Measurements from ENCODE around the gene DHX29. TPM values are rescaled to one million over a fixed set of nuclear protein-coding genes. Genes with fewer than 3 reads are reported as not detected.

The DHX29 gene
- total RNA-seq, 1 experiment from 2014 or later, result 30.1 TPM

- in situ Hi-C loops (cut with HindIII; ENCODE audit: low pct_unique_long_range_greater_than_20kb, low sequenced_read_pairs) (no loop called here), intact Hi-C loops (cut with micrococcal nuclease; ENCODE audit: unreplicated experiment) (loop anchor here (10.0 kb wide), 1 partner anchor 350 kb away; no protein-coding TSS in a partner anchor)
- H3K4me1 ChIP-seq (ENCODE audit: control insufficient read depth, insufficient read depth, low read length), result no peaks in the 10 kb centered on the region
- H3K27ac ChIP-seq (ENCODE audit: low read length), result no peak overlapping the region
- TF ChIP-seq TCF7L2 (IDR thresholded peaks at IDR 0.05; ENCODE audit: low read depth, low read length) (no peak), POLR2AphosphoS5 (IDR thresholded peaks at IDR 0.05; ENCODE audit: low read depth, low read length) (no peak), CTCF (IDR thresholded peaks at IDR 0.05) (peak; percentile 82; the same call in 1 of the 2 replicates)
- CTCF ChIA-PET, result no interaction called here
- H3K9me3 ChIP-seq (ENCODE audit: control insufficient read depth, insufficient read depth, low read depth, low read length), result no peaks in the 10 kb centered on the region
- POLR2A ChIA-PET, result no interaction called here
- H3K27me3 ChIP-seq (ENCODE audit: control insufficient read depth, insufficient read depth, low read length), result no peaks in the 10 kb centered on the region
- BruUV-seq (replicated peaks), result no TSS peak
- peaks cover 40% of the 10 kb centered on the region for H3K36me3 ChIP-seq (ENCODE audit: control insufficient read depth, insufficient read depth, low read length)
- ATAC-seq, result no peak
- DNase-seq (ENCODE audit: low read depth, low spot score), result peak; percentile 54
- no peak overlapping the region for H3K4me3 ChIP-seq (ENCODE audit: low read depth in 2 of 2, low read length in 2 of 2)
Observed at GRCh38 chr5:55344392-55344992, 37.0 kb upstream of the DHX29 start.

GRCh38 chr5:55343609-55344008 is 36.1 kb upstream of the DHX29 start:
- ATAC-seq, result no peak
- no peaks in the 10 kb centered on the region for H3K4me1 ChIP-seq (ENCODE audit: control insufficient read depth, insufficient read depth, low read length)
- no peaks in the 10 kb centered on the region for H3K27me3 ChIP-seq (ENCODE audit: control insufficient read depth, insufficient read depth, low read length)
- no peak overlapping the region for H3K27ac ChIP-seq (ENCODE audit: low read length)
- ChIA-PET CTCF (interaction anchor here (0.5 to 1.1 kb wide), 2 partner anchors 34 to 171 kb away, joined by 5 to 7 read pairs; no protein-coding TSS in a partner anchor), POLR2A (no interaction called here)
- no peak overlapping the region for H3K4me3 ChIP-seq (ENCODE audit: low read depth in 2 of 2, low read length in 2 of 2)
- H3K36me3 ChIP-seq (ENCODE audit: control insufficient read depth, insufficient read depth, low read length), result peaks cover 39% of the 10 kb centered on the region
- BruUV-seq (replicated peaks), result no TSS peak
- TF ChIP-seq REST (IDR thresholded peaks at IDR 0.05; ENCODE audit: insufficient read depth in 1 of 2, low read depth in 2 of 2, low read length in 1 of 2) (no peak), CTCF (IDR thresholded peaks at IDR 0.05) (no peak), SIN3A (IDR thresholded peaks at IDR 0.05; ENCODE audit: borderline replicate concordance, insufficient read depth, low read depth, low read length) (no peak), POLR2AphosphoS5 (IDR thresholded peaks at IDR 0.05; ENCODE audit: low read depth, low read length) (no peak), TCF7L2 (IDR thresholded peaks at IDR 0.05; ENCODE audit: low read depth, low read length) (no peak)
- DNase-seq (ENCODE audit: low read depth, low spot score), result no peak
- H3K9me3 ChIP-seq (ENCODE audit: control insufficient read depth, insufficient read depth, low read depth, low read length), result no peaks in the 10 kb centered on the region
- intact Hi-C loops (cut with micrococcal nuclease; ENCODE audit: unreplicated experiment), result loop anchor here (10.0 kb wide), 1 partner anchor 351 kb away; no protein-coding TSS in a partner anchor
- in situ Hi-C loops (cut with HindIII; ENCODE audit: low pct_unique_long_range_greater_than_20kb, low sequenced_read_pairs), result no loop called here

Measured in Panc1 (cell line).